ENCODE results near the gene ASXL2. TPM values are rescaled to one million over a fixed set of nuclear protein-coding genes. Genes with fewer than 3 reads are reported as not detected.

Gene ASXL2
- total RNA-seq, 1 experiment from 2014 or later: 35.7 TPM

DNA sequence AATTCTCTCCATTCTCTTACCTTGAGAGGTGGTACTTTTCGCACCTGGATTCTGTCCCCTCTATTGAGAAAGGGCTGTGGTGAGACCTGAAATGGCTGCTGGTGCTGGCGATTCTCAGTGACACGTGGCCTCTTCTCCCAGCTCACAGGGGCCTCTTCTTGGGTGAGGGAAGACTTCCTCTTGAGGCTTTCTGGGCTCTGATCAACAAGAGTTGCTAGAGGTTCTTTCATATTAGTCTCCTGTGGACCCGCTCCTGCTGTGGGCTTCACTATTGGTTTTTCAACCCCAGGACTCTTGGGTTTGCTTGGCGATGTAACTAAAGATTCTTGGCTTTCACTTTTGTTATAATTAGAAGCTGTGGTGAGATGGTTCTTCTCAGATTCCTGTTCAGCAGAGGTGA, 128.6 kb downstream of the ASXL2 start:
- no peak overlapping the region for H3K4me3 Mint-ChIP-seq (ENCODE audit: unreplicated experiment)
- 0 out of 2 replicates have a peak, but pooled peaks cover 2% of the 10 kb centered on the region for H3K36me3 ChIP-seq (ENCODE audit: control insufficient read depth, insufficient read depth, low read length)
- DNase-seq: no peak
- peaks cover 72% of the 10 kb centered on the region for H3K36me3 Mint-ChIP-seq (ENCODE audit: insufficient read depth, unreplicated experiment)
- H3K9me3 Mint-ChIP-seq (ENCODE audit: unreplicated experiment): no peaks in the 10 kb centered on the region
- no peak overlapping the region for H3K4me3 ChIP-seq (ENCODE audit: low read depth, low read length)
- H3K27me3 ChIP-seq (replicated peaks; ENCODE audit: control insufficient read depth, insufficient read depth, low read length): no peaks in the 10 kb centered on the region
- ChIA-PET POLR2A (no interaction called here), CTCF (no interaction called here)
- peaks cover 5% of the 10 kb centered on the region for H3K4me1 Mint-ChIP-seq (ENCODE audit: low read depth, unreplicated experiment)
- TF ChIP-seq, protein P1, sequence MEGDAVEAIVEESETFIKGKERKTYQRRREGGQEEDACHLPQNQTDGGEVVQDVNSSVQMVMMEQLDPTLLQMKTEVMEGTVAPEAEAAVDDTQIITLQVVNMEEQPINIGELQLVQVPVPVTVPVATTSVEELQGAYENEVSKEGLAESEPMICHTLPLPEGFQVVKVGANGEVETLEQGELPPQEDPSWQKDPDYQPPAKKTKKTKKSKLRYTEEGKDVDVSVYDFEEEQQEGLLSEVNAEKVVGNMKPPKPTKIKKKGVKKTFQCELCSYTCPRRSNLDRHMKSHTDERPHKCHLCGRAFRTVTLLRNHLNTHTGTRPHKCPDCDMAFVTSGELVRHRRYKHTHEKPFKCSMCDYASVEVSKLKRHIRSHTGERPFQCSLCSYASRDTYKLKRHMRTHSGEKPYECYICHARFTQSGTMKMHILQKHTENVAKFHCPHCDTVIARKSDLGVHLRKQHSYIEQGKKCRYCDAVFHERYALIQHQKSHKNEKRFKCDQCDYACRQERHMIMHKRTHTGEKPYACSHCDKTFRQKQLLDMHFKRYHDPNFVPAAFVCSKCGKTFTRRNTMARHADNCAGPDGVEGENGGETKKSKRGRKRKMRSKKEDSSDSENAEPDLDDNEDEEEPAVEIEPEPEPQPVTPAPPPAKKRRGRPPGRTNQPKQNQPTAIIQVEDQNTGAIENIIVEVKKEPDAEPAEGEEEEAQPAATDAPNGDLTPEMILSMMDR (IDR thresholded peaks at IDR 0.05; ENCODE audit: insufficient read depth in 1 of 2, low read depth in 1 of 2, low read length in 1 of 2, severe bottlenecking in 1 of 2, unreplicated experiment in 1 of 2): no peak
- H3K27ac Mint-ChIP-seq (ENCODE audit: unreplicated experiment): no peak overlapping the region
- H3K27me3 Mint-ChIP-seq (ENCODE audit: insufficient read depth, unreplicated experiment): no peaks in the 10 kb centered on the region
- BruUV-seq (replicated peaks): no TSS peak
- no peaks in the 10 kb centered on the region for H3K9me3 ChIP-seq
- intact Hi-C loops (cut with micrococcal nuclease; ENCODE audit: unreplicated experiment): no loop called here
- no peaks in the 10 kb centered on the region for H3K4me1 ChIP-seq

- Mint-ChIP-seq H3K27me3 (ENCODE audit: insufficient read depth, unreplicated experiment) (no peaks in the 10 kb centered on the region), H3K4me1 (ENCODE audit: low read depth, unreplicated experiment) (no peaks in the 10 kb centered on the region), H3K9me3 (ENCODE audit: unreplicated experiment) (no peaks in the 10 kb centered on the region), H3K27ac (ENCODE audit: unreplicated experiment) (no peak overlapping the region), H3K36me3 (ENCODE audit: insufficient read depth, unreplicated experiment) (peaks cover 51% of the 10 kb centered on the region), H3K4me3 (ENCODE audit: unreplicated experiment) (no peak overlapping the region)
- ChIA-PET CTCF (no interaction called here), POLR2A (no interaction called here)
- Histone ChIP-seq H3K4me1 (no peaks in the 10 kb centered on the region), H3K4me3 (ENCODE audit: low read depth, low read length) (no peak overlapping the region), H3K27me3 (replicated peaks; ENCODE audit: control insufficient read depth, insufficient read depth, low read length) (no peaks in the 10 kb centered on the region), H3K36me3 (ENCODE audit: control insufficient read depth, insufficient read depth, low read length) (peaks cover 4% of the 10 kb centered on the region), H3K9me3 (no peaks in the 10 kb centered on the region)
- no peak for DNase-seq
- BruUV-seq (replicated peaks): no TSS peak
- intact Hi-C loops (cut with micrococcal nuclease; ENCODE audit: unreplicated experiment): no loop called here
- TF ChIP-seq, protein P1 (IDR thresholded peaks at IDR 0.05; ENCODE audit: insufficient read depth in 1 of 2, low read depth in 1 of 2, low read length in 1 of 2, severe bottlenecking in 1 of 2, unreplicated experiment in 1 of 2): no peak
These were observed 134.2 kb downstream of the ASXL2 start for GRCh38 chr2:25744055-25744454.

- no peak overlapping the region for H3K27ac Mint-ChIP-seq (ENCODE audit: unreplicated experiment)
- Histone ChIP-seq H3K4me3 (ENCODE audit: low read depth, low read length) (no peak overlapping the region), H3K9me3 (no peaks in the 10 kb centered on the region), H3K4me1 (no peaks in the 10 kb centered on the region), H3K27me3 (replicated peaks; ENCODE audit: control insufficient read depth, insufficient read depth, low read length) (no peaks in the 10 kb centered on the region), H3K36me3 (ENCODE audit: control insufficient read depth, insufficient read depth, low read length) (peaks cover 2% of the 10 kb centered on the region)
- no TSS peak for BruUV-seq (replicated peaks)
- TF ChIP-seq, protein P1 (IDR thresholded peaks at IDR 0.05; ENCODE audit: insufficient read depth in 1 of 2, low read depth in 1 of 2, low read length in 1 of 2, severe bottlenecking in 1 of 2, unreplicated experiment in 1 of 2): no peak
- CTCF ChIA-PET: no interaction called here
- H3K4me3 Mint-ChIP-seq (ENCODE audit: unreplicated experiment): no peak overlapping the region
- no peaks in the 10 kb centered on the region for H3K4me1 Mint-ChIP-seq (ENCODE audit: low read depth, unreplicated experiment)
- peaks cover 51% of the 10 kb centered on the region for H3K36me3 Mint-ChIP-seq (ENCODE audit: insufficient read depth, unreplicated experiment)
- POLR2A ChIA-PET: no interaction called here
- intact Hi-C loops (cut with micrococcal nuclease; ENCODE audit: unreplicated experiment): no loop called here
- no peak for DNase-seq
- H3K27me3 Mint-ChIP-seq (ENCODE audit: insufficient read depth, unreplicated experiment): no peaks in the 10 kb centered on the region
- H3K9me3 Mint-ChIP-seq (ENCODE audit: unreplicated experiment): no peaks in the 10 kb centered on the region
These were observed 135.0 kb downstream of the ASXL2 start for GRCh38 chr2:25743132-25743830.
